H1 (cell line): ENCODE measurements around the gene TMED8.

Experiments used
- CBX5 ChIP-seq: fragments of 300-800, 300-1000 bp; sonication (generic); IDR thresholded peaks from 2 replicates; pipeline ENCODE4 v1.7.1; 2016; ENCODE audit warnings: antibody characterized with exemption, low read length, low read depth
- CTCF ChIP-seq, 3 experiments: IDR thresholded peaks; 1 replicate in 2 of 3; 2 replicates in 1 of 3; pipeline versions ENCODE4 v1.5.1 to v1.6.1; 2011; ENCODE audit warnings: low read length in 3 of 3, mild to moderate bottlenecking in 3 of 3, inconsistent platforms in 2 of 3, low read depth in 1 of 3, moderate library complexity in 1 of 3; ENCODE audit not compliant: insufficient read depth in 1 of 3; ENCODE audit errors: control extremely low read depth in 1 of 3
- EP300 ChIP-seq, 2 experiments: IDR thresholded peaks; 1 replicate in 1 of 2; 2 replicates in 1 of 2; pipeline ENCODE4 v1.6.1; 2011 to 2012; ENCODE audit warnings: low read depth in 2 of 2, low read length in 2 of 2, mild to moderate bottlenecking in 2 of 2, borderline replicate concordance in 1 of 2, inconsistent platforms in 1 of 2, moderate library complexity in 1 of 2
- GABPA ChIP-seq: IDR thresholded peaks from 2 replicates; pipeline ENCODE4 v1.6.1; 2011; ENCODE audit warnings: mild to moderate bottlenecking, low read length, moderate library complexity, borderline replicate concordance; ENCODE audit not compliant: insufficient read depth
- JUN ChIP-seq: IDR thresholded peaks from 2 replicates; pipeline ENCODE4 v1.6.1; 2011; ENCODE audit warnings: low read depth, mild to moderate bottlenecking, improper control_type of control experiment, low read length
- POLR2AphosphoS5 ChIP-seq: IDR thresholded peaks from 2 replicates; pipeline ENCODE4 v1.6.1; 2011; ENCODE audit warnings: low read depth, low read length
- RFX5 ChIP-seq: IDR thresholded peaks from 2 replicates; pipeline ENCODE4 v1.6.1; 2011; ENCODE audit warnings: low read depth, low read length, improper control_type of control experiment, borderline replicate concordance
- SUZ12 ChIP-seq: fragments of 200-600 bp; sonication (generic); IDR thresholded peaks from 2 replicates; pipeline ENCODE4 v1.6.1; 2012; ENCODE audit warnings: mild to moderate bottlenecking, inconsistent platforms, low read length, moderate library complexity, mixed read lengths
- TBP ChIP-seq: IDR thresholded peaks from 2 replicates; pipeline ENCODE4 v1.6.1; 2011; ENCODE audit warnings: low read depth, low read length, improper control_type of control experiment
- TF ChIP-seq, protein P1 (sequence below): IDR thresholded peaks from 2 replicates; pipeline ENCODE4 v1.6.1; 2012; ENCODE audit warnings: inconsistent platforms

- TF ChIP-seq RFX5 (no peak), SUZ12 (no peak), POLR2AphosphoS5 (no peak), TBP (no peak), CTCF (IDR thresholded peaks at IDR 0.05; ENCODE audit: control extremely low read depth in 1 of 3, insufficient read depth in 1 of 3, low read depth in 1 of 3, low read length in 3 of 3) (no peak), EP300 (IDR thresholded peaks at IDR 0.05; ENCODE audit: borderline replicate concordance in 1 of 2, low read depth in 2 of 2, low read length in 2 of 2) (no peak), GABPA (no peak), JUN (no peak), CBX5 (no peak)
- TF ChIP-seq, protein P1, sequence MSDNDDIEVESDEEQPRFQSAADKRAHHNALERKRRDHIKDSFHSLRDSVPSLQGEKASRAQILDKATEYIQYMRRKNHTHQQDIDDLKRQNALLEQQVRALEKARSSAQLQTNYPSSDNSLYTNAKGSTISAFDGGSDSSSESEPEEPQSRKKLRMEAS: no peak
These were observed 36.5 kb downstream of the TMED8 start for GRCh38 chr14:77340389-77340788.
